Forelimb muscle (tissue), 1 donor: ENCODE results near the gene MCAM. TPM values are rescaled to one million over a fixed set of nuclear protein-coding genes. Genes with fewer than 3 reads are reported as not detected.

Experiments
- DNase-seq: peaks from one replicate; pipeline ENCODE4 v3.0.0-alpha.2; 2013; ENCODE audit warnings: low read depth
- polyA plus RNA-seq: library from polyadenylated mRNA; unstranded; fragments of 120-200 nt; gene quantifications from one replicate; pipeline ENCODE4 v1.2.1, GENCODE V29; 2013; ENCODE audit not compliant: insufficient read length

The MCAM gene
- 223 TPM for polyA plus RNA-seq

GRCh38 chr11:119316729-119317591 is at the start of gene MCAM:
Gene MCAM, minus strand, starts transcription at chr11:119317130. Its CDS starts 29 bp downstream, at chr11:119317101.
- no peak for DNase-seq

- no peak for DNase-seq
These were observed 48.2 kb upstream of the MCAM start for GRCh38 chr11:119365071-119365591.

GRCh38 chr11:119363851-119364590 is 47.1 kb upstream of the MCAM start:
- no peak for DNase-seq

GRCh38 chr11:119363081-119363850 is 46.3 kb upstream of the MCAM start:
- no peak for DNase-seq

GRCh38 chr11:119362741-119363080 is 45.8 kb upstream of the MCAM start:
- no peak for DNase-seq

GRCh38 chr11:119361941-119362725 is 45.2 kb upstream of the MCAM start:
- DNase-seq, result no peak

GRCh38 chr11:119361056-119361787 is 44.3 kb upstream of the MCAM start:
- no peak for DNase-seq

- no peak for DNase-seq
These were observed 42.7 kb upstream of the MCAM start for GRCh38 chr11:119359365-119360214.

GRCh38 chr11:119357074-119357473 is 40.1 kb upstream of the MCAM start:
- no peak for DNase-seq

GRCh38 chr11:119356349-119357031 is 39.6 kb upstream of the MCAM start:
- no peak for DNase-seq

- DNase-seq, result no peak
These were observed 38.3 kb upstream of the MCAM start for GRCh38 chr11:119355091-119355843.

GRCh38 chr11:119352857-119353260 is 35.9 kb upstream of the MCAM start:
- DNase-seq, result no peak

- no peak for DNase-seq
These were observed 34.3 kb upstream of the MCAM start for GRCh38 chr11:119351232-119351631.

GRCh38 chr11:119350302-119350701 is 33.4 kb upstream of the MCAM start:
- no peak for DNase-seq

GRCh38 chr11:119347940-119348605 is 31.1 kb upstream of the MCAM start:
- DNase-seq, result no peak

- no peak for DNase-seq
These were observed 30.3 kb upstream of the MCAM start for GRCh38 chr11:119347242-119347641.

- no peak for DNase-seq
These were observed 29.7 kb upstream of the MCAM start, which contains the start of gene MFRP for GRCh38 chr11:119346605-119347004. Gene MFRP, minus strand, starts transcription at chr11:119346705. Its CDS starts 192 bp downstream, at chr11:119346513.
